ENCODE results near the gene FCRLA. TPM values are rescaled to one million over a fixed set of nuclear protein-coding genes. Genes with fewer than 3 reads are reported as not detected.

FCRLA gene
- total RNA-seq, 1 donor = 0.90 TPM

GRCh38 chr1:161725908-161726472, 19.0 kb downstream of the FCRLA start:
- peak; percentile 58 for DNase-seq (ENCODE audit: low read depth)
- peak overlapping the region; percentile 79 for H3K4me3 ChIP-seq (ENCODE audit: low read depth, low read length)
- TF ChIP-seq CTCF (IDR thresholded peaks at IDR 0.05; ENCODE audit: insufficient read depth, low read length) = peak; percentile 63

GRCh38 chr1:161726473-161727255, 19.6 kb downstream of the FCRLA start:
- TF ChIP-seq CTCF (IDR thresholded peaks at IDR 0.05; ENCODE audit: insufficient read depth, low read length) = peak; percentile 14
- peak; percentile 85 for DNase-seq (ENCODE audit: low read depth)
- H3K4me3 ChIP-seq (ENCODE audit: low read depth, low read length) = peak overlapping the region; percentile 79

GRCh38 chr1:161727256-161727924, 20.4 kb downstream of the FCRLA start:
- peak overlapping the region; percentile 79 for H3K4me3 ChIP-seq (ENCODE audit: low read depth, low read length)
- DNase-seq (ENCODE audit: low read depth) = peak; percentile 77
- TF ChIP-seq CTCF (IDR thresholded peaks at IDR 0.05; ENCODE audit: insufficient read depth, low read length) = no peak

GRCh38 chr1:161728376-161729226, 21.6 kb downstream of the FCRLA start:
- TF ChIP-seq CTCF (IDR thresholded peaks at IDR 0.05; ENCODE audit: insufficient read depth, low read length) = no peak
- H3K4me3 ChIP-seq (ENCODE audit: low read depth, low read length) = no peak overlapping the region
- DNase-seq (ENCODE audit: low read depth) = no peak

GRCh38 chr1:161730050-161730564, 23.1 kb downstream of the FCRLA start:
- DNase-seq (ENCODE audit: low read depth) = peak; percentile 45
- no peak overlapping the region for H3K4me3 ChIP-seq (ENCODE audit: low read depth, low read length)
- no peak for TF ChIP-seq CTCF (IDR thresholded peaks at IDR 0.05; ENCODE audit: insufficient read depth, low read length)

GRCh38 chr1:161731241-161731640, 24.2 kb downstream of the FCRLA start:
- no peak for TF ChIP-seq CTCF (IDR thresholded peaks at IDR 0.05; ENCODE audit: insufficient read depth, low read length)
- no peak overlapping the region for H3K4me3 ChIP-seq (ENCODE audit: low read depth, low read length)
- DNase-seq (ENCODE audit: low read depth) = no peak

Data from fibroblast of the aortic adventitia (primary cell).